ENCODE measurements around the gene LBP.

LBP gene

GRCh38 chr20:38321959-38322598 lies 24.2 kb upstream of the LBP start:
- Histone ChIP-seq H3K27me3 (ENCODE audit: insufficient read depth, poor library complexity, severe bottlenecking) (no peaks in the 10 kb centered on the region), H3K27ac (replicated peaks) (no peak overlapping the region), H3K4me3 (replicated peaks; ENCODE audit: insufficient read depth, low read length) (no peak overlapping the region)
- DNase-seq (ENCODE audit: low read depth in 1 of 2, low spot score in 1 of 2), result peak in 1 of 2 experiments; percentile 45
- TF ChIP-seq POLR2AphosphoS5 (IDR thresholded peaks at IDR 0.05; ENCODE audit: low read depth) (no peak), CTCF (IDR thresholded peaks at IDR 0.05; ENCODE audit: insufficient read depth, low read length) (peak; percentile 73), REST (IDR thresholded peaks at IDR 0.05; ENCODE audit: insufficient replicate concordance, low read depth) (no peak)

- DNase-seq (ENCODE audit: low read depth in 1 of 2, low spot score in 1 of 2), result no peak
- H3K4me3 ChIP-seq (replicated peaks; ENCODE audit: insufficient read depth, low read length), result no peak overlapping the region
- H3K27me3 ChIP-seq (ENCODE audit: insufficient read depth, poor library complexity, severe bottlenecking), result no peaks in the 10 kb centered on the region
- no peak overlapping the region for H3K27ac ChIP-seq (replicated peaks)
- TF ChIP-seq CTCF (IDR thresholded peaks at IDR 0.05; ENCODE audit: insufficient read depth, low read length), result no peak
These were observed 22.1 kb upstream of the LBP start for GRCh38 chr20:38324159-38324558.

- no peak for TF ChIP-seq SPI1 (IDR thresholded peaks at IDR 0.05; ENCODE audit: borderline replicate concordance, low read depth)
- TF ChIP-seq POLR2AphosphoS5 (IDR thresholded peaks at IDR 0.05; ENCODE audit: low read depth), result no peak
- TF ChIP-seq CTCF (IDR thresholded peaks at IDR 0.05; ENCODE audit: insufficient read depth, low read length), result no peak
- no peak for TF ChIP-seq REST (IDR thresholded peaks at IDR 0.05; ENCODE audit: insufficient replicate concordance, low read depth)
- TF ChIP-seq GABPA (IDR thresholded peaks at IDR 0.05; ENCODE audit: low read depth), result no peak
- Histone ChIP-seq H3K27ac (replicated peaks) (no peak overlapping the region), H3K4me3 (replicated peaks; ENCODE audit: insufficient read depth, low read length) (no peak overlapping the region), H3K27me3 (ENCODE audit: insufficient read depth, poor library complexity, severe bottlenecking) (no peaks in the 10 kb centered on the region)
- DNase-seq (ENCODE audit: low read depth in 1 of 2, low spot score in 1 of 2), result no peak
These were observed 21.1 kb upstream of the LBP start for GRCh38 chr20:38325167-38325566.

GRCh38 chr20:38325905-38326304 lies 20.4 kb upstream of the LBP start:
- DNase-seq (ENCODE audit: low read depth in 1 of 2, low spot score in 1 of 2), result no peak
- H3K27ac ChIP-seq (replicated peaks), result no peak overlapping the region
- no peak for TF ChIP-seq SPI1 (IDR thresholded peaks at IDR 0.05; ENCODE audit: borderline replicate concordance, low read depth)
- no peak for TF ChIP-seq REST (IDR thresholded peaks at IDR 0.05; ENCODE audit: insufficient replicate concordance, low read depth)
- no peak for TF ChIP-seq POLR2AphosphoS5 (IDR thresholded peaks at IDR 0.05; ENCODE audit: low read depth)
- no peak for TF ChIP-seq GABPA (IDR thresholded peaks at IDR 0.05; ENCODE audit: low read depth)
- no peak for TF ChIP-seq CTCF (IDR thresholded peaks at IDR 0.05; ENCODE audit: insufficient read depth, low read length)

More at GRCh38 chr20:38325905-38326304, 20.4 kb upstream of the LBP start:
- H3K4me3 ChIP-seq (replicated peaks; ENCODE audit: insufficient read depth, low read length), result no peak overlapping the region
- H3K27me3 ChIP-seq (ENCODE audit: insufficient read depth, poor library complexity, severe bottlenecking), result no peaks in the 10 kb centered on the region

Data from HL-60 (cell line).